H1 (cell line): ENCODE results near the gene POLR2A. TPM values are rescaled to one million over a fixed set of nuclear protein-coding genes. Genes with fewer than 3 reads are reported as not detected.

ENCODE experiments used
- BACH1 ChIP-seq: IDR thresholded peaks from 2 replicates; pipeline ENCODE4 v1.6.1; 2012; ENCODE audit warnings: low read length, improper control_type of control experiment
- CHD7 ChIP-seq: fragments of 300-600 bp; sonication (generic); IDR thresholded peaks from 2 replicates; pipeline ENCODE4 v1.7.1; 2012; ENCODE audit warnings: low read length, moderate library complexity, mild to moderate bottlenecking, inconsistent platforms; ENCODE audit not compliant: insufficient replicate concordance
- GTF2F1 ChIP-seq: IDR thresholded peaks from 2 replicates; pipeline ENCODE4 v1.6.1; 2012; ENCODE audit warnings: low read depth, low read length, improper control_type of control experiment, borderline replicate concordance
- KDM1A ChIP-seq: fragments of 200-600, 300-600 bp; sonication (generic); IDR thresholded peaks from 2 replicates; pipeline ENCODE4 v1.7.1; 2016; ENCODE audit warnings: mild to moderate bottlenecking, low read length, borderline replicate concordance
- SIX5 ChIP-seq: IDR thresholded peaks from 2 replicates; pipeline ENCODE4 v1.6.1; 2011; ENCODE audit warnings: mild to moderate bottlenecking, low read depth, low read length
- polyA plus RNA-seq, 7 experiments: library from polyadenylated mRNA; depleted of rRNA in 3 of 7; stranded (reverse) in 5 of 7; unstranded in 2 of 7; fragments of >200 nt in 5 of 7; fragments of 200-250 nt in 2 of 7; gene quantifications; 1 replicate in 5 of 7; 2 replicates in 1 of 7; 4 replicates in 1 of 7; pipeline versions ENCODE4 v1.2.1 to v1.2.3, GENCODE V29; 2011 to 2013; ENCODE audit warnings: missing spikeins in 2 of 7, mixed read lengths in 2 of 7
- total RNA-seq: library from RNA; stranded (reverse); fragmentation: NEBNext Ultra II Directional; extraction: Animal tissue kit (Norgen Biotek cat#: 25700); gene quantifications from 2 replicates; pipeline ENCODE4 v1.2.1, GENCODE V29; 2021

POLR2A gene
- total and polyA plus RNA-seq, 2 of the 8 experiments (the other 6 are each of a cell fraction or from before 2014, with no cell fraction given), result 26.8 to 150 TPM

GRCh38 chr17:7497636-7498035 is 13.5 kb downstream of the POLR2A start (continued):
- TF ChIP-seq CHD7 (no peak), SIX5 (no peak), BACH1 (no peak), KDM1A (no peak), GTF2F1 (no peak)
- TF ChIP-seq, all 59 proteins: peak for 0
